ENCODE measurements around the gene COG6. TPM values are rescaled to one million over a fixed set of nuclear protein-coding genes. Genes with fewer than 3 reads are reported as not detected.

The COG6 gene
- total and polyA plus RNA-seq, 2 of the 8 experiments (the other 6 are each of a cell fraction or from before 2014, with no cell fraction given): 8.8 to 22.3 TPM

- Histone ChIP-seq H3K4me3 (ENCODE audit: extremely low read depth in 1 of 4, insufficient read depth in 2 of 4, low read depth in 3 of 4, low read length in 4 of 4) (no peak overlapping the region), H3K36me3 (ENCODE audit: control insufficient read depth in 2 of 4, insufficient read depth in 4 of 4, low read length in 3 of 4) (no peaks in the 10 kb centered on the region), H3K56ac (replicated peaks; ENCODE audit: insufficient read length, low read depth, low read length) (no peak overlapping the region), H4K5ac (ENCODE audit: insufficient read length, low read depth, low read length) (no peak overlapping the region), H3K79me2 (ENCODE audit: control insufficient read depth in 1 of 2, insufficient read depth in 2 of 2, low read length in 2 of 2) (no peaks in the 10 kb centered on the region), H3K23ac (ENCODE audit: insufficient read length) (no peak overlapping the region), H3K14ac (ENCODE audit: insufficient read length) (no peak overlapping the region), H2AFZ (ENCODE audit: low read length) (0 out of 2 replicates have a peak overlapping the region, but pooled peaks have one; percentile 36), H3K27ac (ENCODE audit: low read depth, low read length) (no peak overlapping the region), H4K20me1 (replicated peaks in 1 of 2; ENCODE audit: control insufficient read depth in 1 of 2, insufficient read depth in 2 of 2, low read length in 2 of 2) (no peaks in the 10 kb centered on the region), H3K4ac (replicated peaks; ENCODE audit: insufficient read length, low read depth, low read length) (no peak overlapping the region), H3K9ac (replicated peaks in 1 of 4; ENCODE audit: extremely low read depth in 1 of 4, low read depth in 3 of 4, low read length in 3 of 4) (no peak overlapping the region), H3K4me2 (ENCODE audit: insufficient read depth in 1 of 2, low read depth in 2 of 2, low read length in 2 of 2) (no peak overlapping the region), H2AK5ac (ENCODE audit: low read depth, low read length) (no peak overlapping the region), H4K91ac (replicated peaks; ENCODE audit: insufficient read length, low read length) (no peak overlapping the region), H4K8ac (ENCODE audit: extremely low read depth, insufficient read depth, low read length) (no peak overlapping the region), H2BK120ac (replicated peaks; ENCODE audit: low read depth, low read length) (no peak overlapping the region), H2BK12ac (ENCODE audit: low read depth, low read length) (no peak overlapping the region), H2BK5ac (ENCODE audit: low read depth, low read length) (no peak overlapping the region), H2BK20ac (ENCODE audit: low read length) (no peak overlapping the region), H3K4me1 (replicated peaks in 1 of 4; ENCODE audit: control insufficient read depth in 3 of 4, insufficient read depth in 4 of 4, low read length in 3 of 4) (no peaks in the 10 kb centered on the region), H2BK15ac (ENCODE audit: low read length) (no peak overlapping the region), H3K9me3 (ENCODE audit: insufficient read depth in 2 of 2, low read depth in 1 of 2, low read length in 1 of 2) (no peaks in the 10 kb centered on the region), H3K79me1 (ENCODE audit: low read depth, low read length) (no peaks in the 10 kb centered on the region), H3K27me3 (replicated peaks in 1 of 4; ENCODE audit: control insufficient read depth in 3 of 4, extremely low read depth in 1 of 4, insufficient read depth in 3 of 4, low read length in 3 of 4) (no peaks in the 10 kb centered on the region), H3K23me2 (ENCODE audit: low read depth, low read length) (no peaks in the 10 kb centered on the region), H3K18ac (ENCODE audit: extremely low read depth, low read length) (no peak overlapping the region)
- ChIA-PET CTCF (ENCODE audit: partially characterized antibody) (interaction anchor here (0.6 to 3.8 kb wide), 61 partner anchors 9 to 600 kb away, joined by 3 to 23 read pairs (median 4); no protein-coding TSS in a partner anchor), POLR2A (ENCODE audit: partially characterized antibody) (interaction anchor here (1.1 kb wide), 1 partner anchor 231 kb away, joined by 3 read pairs; no protein-coding TSS in a partner anchor)
- 55% methylated on average over 10 of the region's 10 CpGs; no CpG with 5 or more reads in 1 of the 2 experiments for WGBS, 2 experiments (ENCODE audit: extremely low coverage in 1 of 2, insufficient coverage in 1 of 2, insufficient read length in 1 of 2, insufficient replicate concordance in 2 of 2, low coverage in 1 of 2, low lambda C conversion rate in 2 of 2, missing lambda C conversion rate in 1 of 2)
- DNase-seq (ENCODE audit: low read depth in 1 of 2, low spot score in 2 of 2) (no peak), FAIRE-seq (peak; percentile 97)
- TF ChIP-seq KDM4A (IDR thresholded peaks at IDR 0.05; ENCODE audit: low read depth, low read length, severe bottlenecking) (no peak), SUZ12 (IDR thresholded peaks at IDR 0.05; ENCODE audit: low read length) (no peak), E2F6 (IDR thresholded peaks at IDR 0.05) (no peak), RBBP5 (IDR thresholded peaks at IDR 0.05; ENCODE audit: borderline replicate concordance, low read depth, low read length) (no peak), SRF (IDR thresholded peaks at IDR 0.05; ENCODE audit: low read depth, low read length) (peak; percentile 88), CREB1 (IDR thresholded peaks at IDR 0.05) (peak; percentile 17; the same call in 1 of the 2 replicates), KDM5A (IDR thresholded peaks at IDR 0.05; ENCODE audit: low read length) (no peak), CTCF (IDR thresholded peaks at IDR 0.05; ENCODE audit: control extremely low read depth in 1 of 3, insufficient read depth in 1 of 3, low read depth in 1 of 3, low read length in 3 of 3) (peak in 2 of 3 experiments; percentile 88 to 93; a peak in 3 of 4 replicates), RAD21 (IDR thresholded peaks at IDR 0.05 in 1 of 2, conservative IDR thresholded peaks at IDR 0.05 in 1 of 2; ENCODE audit: low read depth in 2 of 2, low read length in 2 of 2) (peak; percentile 93 to 96)
Observed at GRCh38 chr13:39616087-39616694, 39.3 kb upstream of the COG6 start.
